GM12891 (cell line): Measurements from ENCODE around the gene PAX9.

Experiments used
- POLR2A ChIP-seq: IDR thresholded peaks from 2 replicates; pipeline ENCODE4 v1.6.1; 2011; ENCODE audit warnings: low read depth, low read length, control low read depth
- POLR2AphosphoS5 ChIP-seq: IDR thresholded peaks from 2 replicates; pipeline ENCODE4 v1.6.1; 2011; ENCODE audit warnings: low read depth, low read length, control low read depth
- TAF1 ChIP-seq: IDR thresholded peaks from 2 replicates; pipeline ENCODE4 v1.6.1; 2011; ENCODE audit warnings: low read depth, low read length, control low read depth

- TF ChIP-seq POLR2A (no peak), POLR2AphosphoS5 (no peak), TAF1 (no peak)
Measured at GRCh38 chr14:36652542-36653201, 9.0 kb upstream of the PAX9 start.
